ENCODE data around the gene TMEM86B. TPM values are rescaled to one million over a fixed set of nuclear protein-coding genes. Genes with fewer than 3 reads are reported as not detected.
A peak's percentile ranks its signal among the peaks of the same experiment; 100 is the strongest.

Gene TMEM86B
- polyA plus RNA-seq, 1 of the 3 experiments (the other 2 are of a cell fraction) = 3.0 TPM

DNA sequence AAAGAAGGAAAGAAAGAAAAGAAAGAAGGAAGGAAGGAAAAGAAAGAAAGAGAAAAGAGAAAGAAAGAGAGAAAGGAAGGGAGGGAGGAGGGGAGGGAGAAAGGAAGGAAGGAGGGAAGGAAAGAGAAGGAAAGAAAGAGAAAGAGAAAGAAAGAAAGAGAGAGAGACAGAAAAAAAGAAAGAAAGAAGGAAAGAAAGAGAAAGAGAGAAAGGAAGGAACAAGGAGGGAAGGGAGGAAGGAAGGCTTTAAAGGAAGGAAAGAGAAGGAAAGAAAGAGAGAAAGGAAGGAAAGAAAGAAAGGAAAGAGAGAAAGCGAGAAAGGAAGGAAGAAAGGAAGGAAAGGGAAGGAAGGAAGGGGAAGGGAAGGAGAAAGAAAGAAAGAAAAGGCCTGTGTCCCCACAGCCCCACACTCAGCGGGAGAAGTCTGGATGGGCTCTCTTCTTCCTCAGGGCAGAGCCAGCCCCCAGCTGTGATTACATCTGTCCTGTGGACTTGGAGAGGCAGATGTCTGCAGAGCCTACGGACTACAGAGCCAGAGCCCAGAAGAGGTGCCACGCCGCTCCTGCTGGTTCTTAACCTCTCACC is 28.9 kb downstream of the TMEM86B start:
- ChIA-PET POLR2A (interaction anchor here (0.9 kb wide), 1 partner anchor 29 kb away, joined by 3 read pairs; no protein-coding TSS in a partner anchor), CTCF (no interaction called here)
- TF ChIP-seq FOXM1 (IDR thresholded peaks at IDR 0.05; ENCODE audit: low read depth) (no peak), NFIC (IDR thresholded peaks at IDR 0.05; ENCODE audit: borderline replicate concordance) (no peak), CHD2 (IDR thresholded peaks at IDR 0.05; ENCODE audit: low read length, partially characterized antibody) (no peak), NRF1 (IDR thresholded peaks at IDR 0.05; ENCODE audit: low read depth, low read length) (no peak), GATA2 (CRISPR knock-in tag; IDR thresholded peaks at IDR 0.05) (no peak)
- TF ChIP-seq, protein P1, sequence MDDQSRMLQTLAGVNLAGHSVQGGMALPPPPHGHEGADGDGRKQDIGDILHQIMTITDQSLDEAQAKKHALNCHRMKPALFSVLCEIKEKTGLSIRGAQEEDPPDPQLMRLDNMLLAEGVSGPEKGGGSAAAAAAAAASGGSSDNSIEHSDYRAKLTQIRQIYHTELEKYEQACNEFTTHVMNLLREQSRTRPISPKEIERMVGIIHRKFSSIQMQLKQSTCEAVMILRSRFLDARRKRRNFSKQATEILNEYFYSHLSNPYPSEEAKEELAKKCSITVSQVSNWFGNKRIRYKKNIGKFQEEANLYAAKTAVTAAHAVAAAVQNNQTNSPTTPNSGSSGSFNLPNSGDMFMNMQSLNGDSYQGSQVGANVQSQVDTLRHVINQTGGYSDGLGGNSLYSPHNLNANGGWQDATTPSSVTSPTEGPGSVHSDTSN (IDR thresholded peaks at IDR 0.05) = no peak
- TF ChIP-seq, protein P2, sequence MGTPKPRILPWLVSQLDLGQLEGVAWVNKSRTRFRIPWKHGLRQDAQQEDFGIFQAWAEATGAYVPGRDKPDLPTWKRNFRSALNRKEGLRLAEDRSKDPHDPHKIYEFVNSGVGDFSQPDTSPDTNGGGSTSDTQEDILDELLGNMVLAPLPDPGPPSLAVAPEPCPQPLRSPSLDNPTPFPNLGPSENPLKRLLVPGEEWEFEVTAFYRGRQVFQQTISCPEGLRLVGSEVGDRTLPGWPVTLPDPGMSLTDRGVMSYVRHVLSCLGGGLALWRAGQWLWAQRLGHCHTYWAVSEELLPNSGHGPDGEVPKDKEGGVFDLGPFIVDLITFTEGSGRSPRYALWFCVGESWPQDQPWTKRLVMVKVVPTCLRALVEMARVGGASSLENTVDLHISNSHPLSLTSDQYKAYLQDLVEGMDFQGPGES (IDR thresholded peaks at IDR 0.05; ENCODE audit: low read depth, low read length) = no peak
- H3K79me2 ChIP-seq (ENCODE audit: insufficient read depth) = no peaks in the 10 kb centered on the region
- H3K4me3 ChIP-seq (ENCODE audit: low read depth in 2 of 2, low read length in 1 of 2) = no peak overlapping the region
- no peaks in the 10 kb centered on the region for H3K36me3 ChIP-seq (replicated peaks in 1 of 2; ENCODE audit: control insufficient read depth in 1 of 2, insufficient read depth in 2 of 2, low read length in 1 of 2)
- H3K27ac ChIP-seq (ENCODE audit: low read depth in 2 of 2, low read length in 1 of 2) = no peak overlapping the region
- 58% methylated on average over 4 of the region's 5 CpGs for WGBS (ENCODE audit: low lambda C conversion rate)
- H3K9me2 ChIP-seq = no peaks in the 10 kb centered on the region
- H4K20me1 ChIP-seq (ENCODE audit: insufficient read depth) = no peaks in the 10 kb centered on the region
- DNase-seq = no peak
- no peaks in the 10 kb centered on the region for H3K9me3 ChIP-seq
- H2AFZ ChIP-seq (ENCODE audit: low read depth) = no peak overlapping the region
- H3F3A ChIP-seq (replicated peaks; ENCODE audit: insufficient read depth) = no peaks in the 10 kb centered on the region
- no peaks in the 10 kb centered on the region for H3K27me3 ChIP-seq (ENCODE audit: insufficient read depth)
- H3K4me1 ChIP-seq (ENCODE audit: control insufficient read depth in 1 of 2, insufficient read depth in 2 of 2, low read depth in 1 of 2, low read length in 1 of 2) = no peaks in the 10 kb centered on the region
- no peak overlapping the region for H3K4me2 ChIP-seq
- no peak overlapping the region for H3K9ac ChIP-seq

DNA sequence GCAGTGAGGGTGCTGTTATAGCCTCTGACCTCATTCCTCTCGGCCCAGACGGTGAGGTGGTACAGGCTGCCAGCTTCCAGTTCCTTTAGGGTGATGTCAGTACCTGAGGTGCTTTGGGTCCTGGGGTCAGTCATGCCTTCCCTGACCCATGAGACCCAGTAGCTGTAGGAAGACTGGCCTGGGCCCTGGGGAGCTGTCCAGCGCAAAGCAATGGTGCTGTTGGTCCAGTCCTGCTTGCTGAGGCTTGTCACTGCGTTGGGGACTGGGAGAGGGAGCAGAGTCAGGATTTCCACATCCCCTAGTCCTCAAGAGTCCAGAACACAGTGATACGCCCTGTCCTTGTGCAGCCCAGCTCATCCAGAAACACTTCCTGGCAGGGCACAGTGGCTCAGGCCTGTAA is 29.9 kb downstream of the TMEM86B start:
- Histone ChIP-seq H2AFZ (ENCODE audit: low read depth) (no peak overlapping the region), H3K9me3 (no peaks in the 10 kb centered on the region), H3K9me2 (no peaks in the 10 kb centered on the region), H3K4me3 (ENCODE audit: low read depth in 2 of 2, low read length in 1 of 2) (no peak overlapping the region), H4K20me1 (ENCODE audit: insufficient read depth) (no peaks in the 10 kb centered on the region), H3K27ac (ENCODE audit: low read depth in 2 of 2, low read length in 1 of 2) (no peak overlapping the region), H3K4me2 (no peak overlapping the region), H3F3A (replicated peaks; ENCODE audit: insufficient read depth) (no peaks in the 10 kb centered on the region), H3K27me3 (ENCODE audit: insufficient read depth) (no peaks in the 10 kb centered on the region), H3K4me1 (ENCODE audit: control insufficient read depth in 1 of 2, insufficient read depth in 2 of 2, low read depth in 1 of 2, low read length in 1 of 2) (no peaks in the 10 kb centered on the region), H3K79me2 (ENCODE audit: insufficient read depth) (no peaks in the 10 kb centered on the region), H3K36me3 (replicated peaks in 1 of 2; ENCODE audit: control insufficient read depth in 1 of 2, insufficient read depth in 2 of 2, low read length in 1 of 2) (no peaks in the 10 kb centered on the region), H3K9ac (no peak overlapping the region)
- WGBS (ENCODE audit: low lambda C conversion rate) = 65% methylated on average over 5 of the region's 5 CpGs
- no peak for DNase-seq
- ChIA-PET CTCF (interaction anchor here (1.4 kb wide), 1 partner anchor 269 kb away, joined by 4 read pairs; no protein-coding TSS in a partner anchor), POLR2A (interaction anchor here (1.5 kb wide), 1 partner anchor 8 kb away, joined by 4 read pairs; no protein-coding TSS in a partner anchor)
- no peak for TF ChIP-seq RFX5 (IDR thresholded peaks at IDR 0.05; ENCODE audit: low read length)
- TF ChIP-seq YY1 (IDR thresholded peaks at IDR 0.05; ENCODE audit: low read depth) = no peak
- TF ChIP-seq, protein P3, sequence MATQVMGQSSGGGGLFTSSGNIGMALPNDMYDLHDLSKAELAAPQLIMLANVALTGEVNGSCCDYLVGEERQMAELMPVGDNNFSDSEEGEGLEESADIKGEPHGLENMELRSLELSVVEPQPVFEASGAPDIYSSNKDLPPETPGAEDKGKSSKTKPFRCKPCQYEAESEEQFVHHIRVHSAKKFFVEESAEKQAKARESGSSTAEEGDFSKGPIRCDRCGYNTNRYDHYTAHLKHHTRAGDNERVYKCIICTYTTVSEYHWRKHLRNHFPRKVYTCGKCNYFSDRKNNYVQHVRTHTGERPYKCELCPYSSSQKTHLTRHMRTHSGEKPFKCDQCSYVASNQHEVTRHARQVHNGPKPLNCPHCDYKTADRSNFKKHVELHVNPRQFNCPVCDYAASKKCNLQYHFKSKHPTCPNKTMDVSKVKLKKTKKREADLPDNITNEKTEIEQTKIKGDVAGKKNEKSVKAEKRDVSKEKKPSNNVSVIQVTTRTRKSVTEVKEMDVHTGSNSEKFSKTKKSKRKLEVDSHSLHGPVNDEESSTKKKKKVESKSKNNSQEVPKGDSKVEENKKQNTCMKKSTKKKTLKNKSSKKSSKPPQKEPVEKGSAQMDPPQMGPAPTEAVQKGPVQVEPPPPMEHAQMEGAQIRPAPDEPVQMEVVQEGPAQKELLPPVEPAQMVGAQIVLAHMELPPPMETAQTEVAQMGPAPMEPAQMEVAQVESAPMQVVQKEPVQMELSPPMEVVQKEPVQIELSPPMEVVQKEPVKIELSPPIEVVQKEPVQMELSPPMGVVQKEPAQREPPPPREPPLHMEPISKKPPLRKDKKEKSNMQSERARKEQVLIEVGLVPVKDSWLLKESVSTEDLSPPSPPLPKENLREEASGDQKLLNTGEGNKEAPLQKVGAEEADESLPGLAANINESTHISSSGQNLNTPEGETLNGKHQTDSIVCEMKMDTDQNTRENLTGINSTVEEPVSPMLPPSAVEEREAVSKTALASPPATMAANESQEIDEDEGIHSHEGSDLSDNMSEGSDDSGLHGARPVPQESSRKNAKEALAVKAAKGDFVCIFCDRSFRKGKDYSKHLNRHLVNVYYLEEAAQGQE (IDR thresholded peaks at IDR 0.05; ENCODE audit: low read depth, low read length) = peak; percentile 92
